Measurements from ENCODE around the gene LRWD1. TPM values are rescaled to one million over a fixed set of nuclear protein-coding genes. Genes with fewer than 3 reads are reported as not detected.
"Not testable (repeated sequence)": the region's sequence is repeated elsewhere in the genome, so short reads cannot be mapped to it uniquely, and the experiment has no call there.

LRWD1 gene
- polyA plus RNA-seq, 2 of the 4 experiments (the other 2 are of a cell fraction), result 10.7 to 28.1 TPM

- H3K4me3 ChIP-seq, result 0 out of 3 replicates have a peak overlapping the region, but pooled peaks have one; percentile 29
- DNase-seq (ENCODE audit: low read depth in 1 of 2, low spot score in 1 of 2), result peak in 1 of 2 experiments; percentile 64
- H3K4me1 ChIP-seq, H3K9me3 ChIP-seq, FAIRE-seq, POLR2A ChIA-PET, CTCF ChIA-PET, ATAC-seq: not testable (repeated sequence)
- H3K27ac ChIP-seq, result peak overlapping the region; percentile 66 to 92; a peak in 5 of 6 replicates
- 62% methylated on average over 5 of the region's 5 CpGs for WGBS (ENCODE audit: missing lambda C conversion rate)
- H3K4me2 ChIP-seq, result peak overlapping the region; percentile 90
Observed at GRCh38 chr7:102512642-102513221, 47.9 kb downstream of the LRWD1 start.

- H3K4me1 ChIP-seq; H3K27ac ChIP-seq; POLR2A ChIA-PET; CTCF ChIA-PET; H3K9me3 ChIP-seq; H3K4me3 ChIP-seq; DNase-seq (ENCODE audit: low read depth in 1 of 2, low spot score in 1 of 2); H3K4me2 ChIP-seq; FAIRE-seq: not testable (repeated sequence)
- WGBS (ENCODE audit: missing lambda C conversion rate), result no CpG with 5 or more reads among the region's 15 CpGs
- ATAC-seq, result peak; percentile 23 to 30
Observed at GRCh38 chr7:102514881-102515721, 50.3 kb downstream of the LRWD1 start.

GRCh38 chr7:102515889-102516288, 51.1 kb downstream of the LRWD1 start:
- POLR2A ChIA-PET; FAIRE-seq; DNase-seq (ENCODE audit: low read depth in 1 of 2, low spot score in 1 of 2): not testable (repeated sequence)

GRCh38 chr7:102516951-102517350, 52.2 kb downstream of the LRWD1 start:
- POLR2A ChIA-PET; H3K4me3 ChIP-seq; CTCF ChIA-PET; H3K9me3 ChIP-seq; DNase-seq (ENCODE audit: low read depth in 1 of 2, low spot score in 1 of 2); ATAC-seq; H3K4me1 ChIP-seq; H3K4me2 ChIP-seq; FAIRE-seq; H3K27ac ChIP-seq: not testable (repeated sequence)
- WGBS (ENCODE audit: missing lambda C conversion rate), result no CpG with 5 or more reads among the region's 10 CpGs

More at GRCh38 chr7:102515889-102516288, 51.1 kb downstream of the LRWD1 start:
- no CpG with 5 or more reads among the region's 3 CpGs for WGBS (ENCODE audit: missing lambda C conversion rate)
- H3K27ac ChIP-seq, H3K4me1 ChIP-seq, H3K4me2 ChIP-seq, H3K4me3 ChIP-seq, H3K9me3 ChIP-seq, CTCF ChIA-PET: not testable (repeated sequence)
- ATAC-seq, result peak; percentile 14 to 23

GRCh38 chr7:102517550-102518147, 52.9 kb downstream of the LRWD1 start, which contains the start of gene RASA4B:
Gene RASA4B, minus strand, starts transcription at chr7:102517777. Its CDS starts 67 bp downstream, at chr7:102517710.
- Histone ChIP-seq H3K4me2 (peak within 1 kb of the TSS; percentile 54), H3K4me3 (peak within 1 kb of the TSS; percentile 37; the same call in 1 of the 3 replicates), H3K27ac (0 out of 6 replicates have a peak within 1 kb of the TSS, but pooled peaks of 1 of the 2 experiments have one; percentile 67)
- peak; percentile 70 to 92 for ATAC-seq
- CTCF ChIA-PET, FAIRE-seq, H3K9me3 ChIP-seq, POLR2A ChIA-PET, H3K4me1 ChIP-seq: not testable (repeated sequence)
- WGBS (ENCODE audit: missing lambda C conversion rate), result no CpG with 5 or more reads among the region's 61 CpGs
- DNase-seq (ENCODE audit: low read depth in 1 of 2, low spot score in 1 of 2), result peak in 1 of 2 experiments; percentile 0

GRCh38 chr7:102520797-102521196, 56.0 kb downstream of the LRWD1 start:
- ATAC-seq; H3K4me2 ChIP-seq; H3K4me1 ChIP-seq; DNase-seq (ENCODE audit: low read depth in 1 of 2, low spot score in 1 of 2); H3K4me3 ChIP-seq; H3K9me3 ChIP-seq; CTCF ChIA-PET; H3K27ac ChIP-seq; FAIRE-seq; POLR2A ChIA-PET: not testable (repeated sequence)
- WGBS (ENCODE audit: missing lambda C conversion rate), result no CpG with 5 or more reads among the region's 5 CpGs

Other genes with a start within 250 kb of the LRWD1 start
- 1.1 and 1.6 TPM in 2 replicates for gene SH2B2, start 178.1 kb upstream of the LRWD1 start, polyA plus RNA-seq (2011; rRNA removed)
- 1.8 to 2.3 TPM (median 2.2 TPM) in 3 replicates for gene SH2B2, start 178.1 kb upstream of the LRWD1 start, polyA plus RNA-seq (2017; fragmentation: RNase III; extraction: RNeasy Plus Mini Kit Qiagen cat#74134 plus additional on column Dnase treatment)
- not detected in 2 replicates for gene SPDYE6, start 108.5 kb upstream of the LRWD1 start, polyA plus RNA-seq (2011; rRNA removed)
- not detected in 3 replicates for gene SPDYE6, start 108.5 kb upstream of the LRWD1 start, polyA plus RNA-seq (2017; fragmentation: RNase III; extraction: RNeasy Plus Mini Kit Qiagen cat#74134 plus additional on column Dnase treatment)
- 11.5 and 15.4 TPM in 2 replicates for gene PRKRIP1, start 68.6 kb upstream of the LRWD1 start, polyA plus RNA-seq (2011; rRNA removed)
- gene PRKRIP1, start 68.6 kb upstream of the LRWD1 start, polyA plus RNA-seq (2017; fragmentation: RNase III; extraction: RNeasy Plus Mini Kit Qiagen cat#74134 plus additional on column Dnase treatment), result 21.3 to 25.6 TPM (median 24.1 TPM) in 3 replicates
- 12.8 and 14.6 TPM in 2 replicates for gene ORAI2, start 31.4 kb upstream of the LRWD1 start, polyA plus RNA-seq (2011; rRNA removed)
- 17.3 to 22.1 TPM (median 21.8 TPM) in 3 replicates for gene ORAI2, start 31.4 kb upstream of the LRWD1 start, polyA plus RNA-seq (2017; fragmentation: RNase III; extraction: RNeasy Plus Mini Kit Qiagen cat#74134 plus additional on column Dnase treatment)
- 3.1 and 4.0 TPM in 2 replicates for gene ALKBH4, start 121 bp upstream of the LRWD1 start, polyA plus RNA-seq (2011; rRNA removed)
- 7.9 to 8.8 TPM (median 8.2 TPM) in 3 replicates for gene ALKBH4, start 121 bp upstream of the LRWD1 start, polyA plus RNA-seq (2017; fragmentation: RNase III; extraction: RNeasy Plus Mini Kit Qiagen cat#74134 plus additional on column Dnase treatment)
- gene POLR2J, start 13.9 kb downstream of the LRWD1 start, polyA plus RNA-seq (2011; rRNA removed), result 70.5 and 99.0 TPM in 2 replicates
- 101 to 107 TPM (median 104 TPM) in 3 replicates for gene POLR2J, start 13.9 kb downstream of the LRWD1 start, polyA plus RNA-seq (2017; fragmentation: RNase III; extraction: RNeasy Plus Mini Kit Qiagen cat#74134 plus additional on column Dnase treatment)
- 0.83 and 0.93 TPM in 2 replicates for gene RASA4B, start 52.8 kb downstream of the LRWD1 start, polyA plus RNA-seq (2011; rRNA removed)
- 1.4 to 1.5 TPM (median 1.4 TPM) in 3 replicates for gene RASA4B, start 52.8 kb downstream of the LRWD1 start, polyA plus RNA-seq (2017; fragmentation: RNase III; extraction: RNeasy Plus Mini Kit Qiagen cat#74134 plus additional on column Dnase treatment)
- gene UPK3BL2, start 78.7 kb downstream of the LRWD1 start, polyA plus RNA-seq (2011; rRNA removed), result 1.4 and 1.7 TPM in 2 replicates
- 3.3 to 3.9 TPM (median 3.7 TPM) in 3 replicates for gene UPK3BL2, start 78.7 kb downstream of the LRWD1 start, polyA plus RNA-seq (2017; fragmentation: RNase III; extraction: RNeasy Plus Mini Kit Qiagen cat#74134 plus additional on column Dnase treatment)
- gene SPDYE2, start 86.2 kb downstream of the LRWD1 start, polyA plus RNA-seq (2011; rRNA removed), result 0.11 TPM in 1 of 2 replicates, not detected in the other
- gene SPDYE2, start 86.2 kb downstream of the LRWD1 start, polyA plus RNA-seq (2017; fragmentation: RNase III; extraction: RNeasy Plus Mini Kit Qiagen cat#74134 plus additional on column Dnase treatment), result not detected in 3 replicates
- 29.5 and 52.4 TPM in 2 replicates for gene POLR2J3, start 107.6 kb downstream of the LRWD1 start, polyA plus RNA-seq (2011; rRNA removed)
- 22.2 to 33.4 TPM (median 25.5 TPM) in 3 replicates for gene POLR2J3, start 107.6 kb downstream of the LRWD1 start, polyA plus RNA-seq (2017; fragmentation: RNase III; extraction: RNeasy Plus Mini Kit Qiagen cat#74134 plus additional on column Dnase treatment)
- gene RASA4, start 151.8 kb downstream of the LRWD1 start, polyA plus RNA-seq (2011; rRNA removed), result 1.8 and 3.4 TPM in 2 replicates
- 1.3 to 3.2 TPM (median 2.6 TPM) in 3 replicates for gene RASA4, start 151.8 kb downstream of the LRWD1 start, polyA plus RNA-seq (2017; fragmentation: RNase III; extraction: RNeasy Plus Mini Kit Qiagen cat#74134 plus additional on column Dnase treatment)
- gene UPK3BL1, start 177.8 kb downstream of the LRWD1 start, polyA plus RNA-seq (2011; rRNA removed), result 17.4 and 19.4 TPM in 2 replicates
- 7.9 to 10.2 TPM (median 8.2 TPM) in 3 replicates for gene UPK3BL1, start 177.8 kb downstream of the LRWD1 start, polyA plus RNA-seq (2017; fragmentation: RNase III; extraction: RNeasy Plus Mini Kit Qiagen cat#74134 plus additional on column Dnase treatment)
- gene SPDYE2B, start 185.3 kb downstream of the LRWD1 start, polyA plus RNA-seq (2011; rRNA removed), result not detected in 2 replicates
- not detected in 3 replicates for gene SPDYE2B, start 185.3 kb downstream of the LRWD1 start, polyA plus RNA-seq (2017; fragmentation: RNase III; extraction: RNeasy Plus Mini Kit Qiagen cat#74134 plus additional on column Dnase treatment)
- 1.3 and 3.0 TPM in 2 replicates for gene POLR2J2, start 206.7 kb downstream of the LRWD1 start, polyA plus RNA-seq (2011; rRNA removed)
- 0.19 to 0.53 TPM (median 0.43 TPM) in 3 replicates for gene POLR2J2, start 206.7 kb downstream of the LRWD1 start, polyA plus RNA-seq (2017; fragmentation: RNase III; extraction: RNeasy Plus Mini Kit Qiagen cat#74134 plus additional on column Dnase treatment)